HepG2 (cell line): ENCODE measurements around the gene LIPE. TPM values are rescaled to one million over a fixed set of nuclear protein-coding genes. Genes with fewer than 3 reads are reported as not detected.

ENCODE experiments used
- ATAC-seq: fragments of 200-7000 bp; cut with Tn5 transposase; 3 replicates; pipeline ENCODE4 v1.9.1; 2020; ENCODE audit warnings: mild to moderate bottlenecking, moderate library complexity
- BruUV-seq: library from RNA; stranded (reverse); fragments of 400-500 nt; replicated peaks from 2 replicates; lab custom pipeline; 2021; lab: Mats Ljungman, UMichigan
- CTCF ChIA-PET: fragments of 300-600 bp; formaldehyde crosslinking; extraction: SDS; loops from one replicate; lab custom pipeline; 2021; ENCODE audit warnings: low total read pairs, inconsistent platforms, low intra/inter-chr PET ratio; lab: Yijun Ruan, JAX
- POLR2A ChIA-PET: fragments of 350-600 bp; sonication (Branson Sonifier 250); formaldehyde crosslinking; loops from one replicate; lab custom pipeline; 2020; ENCODE audit warnings: antibody characterized with exemption, inconsistent platforms; lab: Yijun Ruan, JAX
- DNase-seq: peaks from one replicate; pipeline ENCODE4 v3.0.0-alpha.2; 2015; ENCODE audit warnings: low spot score
- FAIRE-seq: peaks from 3 replicates; lab custom pipeline; 2011; peaks lifted over from hg19 to GRCh38; lab: Jason Lieb, UNC
- H2AFZ ChIP-seq: one replicate; pipeline ENCODE4 v1.6.1; 2011; ENCODE audit warnings: low read length, inconsistent platforms
- H3K27ac ChIP-seq: fragments of 300-600 bp; 3 replicates; pipeline ENCODE4 v1.8.0; 2011; ENCODE audit warnings: mixed run types, mild to moderate bottlenecking, mixed read lengths, low read length, inconsistent platforms; ENCODE audit not compliant: insufficient read depth; ENCODE audit errors: extremely low read length
- H3K27me3 ChIP-seq, 2 experiments: fragments of 200-600 bp in 1 of 2; 2 replicates in 1 of 2; 3 replicates in 1 of 2; pipeline versions ENCODE4 v1.6.0 to v1.8.0; 2011; ENCODE audit warnings: low read length in 2 of 2, mild to moderate bottlenecking in 2 of 2, moderate library complexity in 2 of 2, inconsistent platforms in 1 of 2; ENCODE audit not compliant: insufficient read depth in 2 of 2, control insufficient read depth in 1 of 2
- H3K36me3 ChIP-seq, 2 experiments: fragments of 200-600 bp in 1 of 2; replicated peaks in 1 of 2; 2 replicates in 1 of 2; 3 replicates in 1 of 2; pipeline versions ENCODE4 v1.5.1 to v1.8.0; 2011; ENCODE audit warnings: low read length in 2 of 2, inconsistent platforms in 1 of 2; ENCODE audit not compliant: insufficient read depth in 2 of 2, control insufficient read depth in 1 of 2
- H3K4me1 ChIP-seq: 2 replicates; pipeline ENCODE4 v1.5.1; 2012; ENCODE audit warnings: low read length, inconsistent platforms; ENCODE audit not compliant: insufficient read depth
- H3K4me2 ChIP-seq: 2 replicates; pipeline ENCODE4 v1.6.0; 2011; ENCODE audit warnings: low read depth, low read length, inconsistent platforms
- H3K4me3 ChIP-seq, 3 experiments: fragments of 200-600 bp in 1 of 3; sonication (generic), shearing (Covaris generic) in 1 of 3; replicated peaks in 1 of 3; 2 replicates each; pipeline ENCODE4 v1.5.1; 2011 to 2016; ENCODE audit warnings: low read length in 3 of 3, inconsistent platforms in 2 of 3, low read depth in 2 of 3, mild to moderate bottlenecking in 2 of 3, control low read depth in 1 of 3, mixed read lengths in 1 of 3; ENCODE audit not compliant: insufficient read depth in 1 of 3
- H3K79me2 ChIP-seq: one replicate; pipeline ENCODE4 v1.6.1; 2011; ENCODE audit warnings: low read length, inconsistent platforms; ENCODE audit not compliant: insufficient read depth
- H3K9ac ChIP-seq: 2 replicates; pipeline ENCODE4 v1.6.0; 2011; ENCODE audit warnings: mild to moderate bottlenecking, low read depth, low read length, inconsistent platforms; ENCODE audit not compliant: insufficient read depth
- H3K9me3 ChIP-seq: 2 replicates; pipeline ENCODE4 v1.5.1; 2012; ENCODE audit warnings: mild to moderate bottlenecking, low read length
- H4K20me1 ChIP-seq: 2 replicates; pipeline ENCODE4 v1.6.0; 2011; ENCODE audit warnings: inconsistent platforms, mild to moderate bottlenecking, low read length, moderate library complexity; ENCODE audit not compliant: insufficient read depth
- AGO2 ChIP-seq: fragments of 200-400 bp; formaldehyde crosslinking; optimal IDR thresholded peaks from 2 replicates; pipeline ENCODE3; 2017; ENCODE audit warnings: mild to moderate bottlenecking, low read depth, low read length, moderate library complexity
- ISX ChIP-seq: sonication (generic); formaldehyde crosslinking; conservative IDR thresholded peaks from 2 replicates; pipeline ENCODE4 v1.5.0; 2020; ENCODE audit warnings: missing genetic modification reagents
- NFRKB ChIP-seq: fragments of 450-650 bp; IDR thresholded peaks from 2 replicates; pipeline ENCODE4 v1.6.1; 2017
- SP140L ChIP-seq: sonication (generic); formaldehyde crosslinking; IDR thresholded peaks from 2 replicates; pipeline ENCODE4 v1.4.0; 2020; ENCODE audit warnings: missing genetic modification reagents, borderline replicate concordance
- ZNF768 ChIP-seq: sonication (generic); formaldehyde crosslinking; IDR thresholded peaks from 2 replicates; pipeline ENCODE4 v1.4.0; 2020; ENCODE audit warnings: missing genetic modification reagents
- WGBS: methylation state at CpG from one replicate; pipeline ENCODE4 v1.1.6; 2017; ENCODE audit warnings: low lambda C conversion rate; 5-methylcytosine and 5-hydroxymethylcytosine counted together
- in situ Hi-C: cut with HindIII; loops from 2 replicates; pipeline ENCODE4 v1.10.0; 2017; ENCODE audit warnings: low pct_unique_long_range_greater_than_20kb; ENCODE audit not compliant: extremely low pct_ligation_motif_present
- intact Hi-C: fragments of 100-400 bp; cut with micrococcal nuclease; formaldehyde crosslinking; loops from one replicate; pipeline ENCODE4 v1.10.0; 2022; ENCODE audit not compliant: unreplicated experiment
- polyA plus RNA-seq, 8 experiments: library from polyadenylated mRNA; depleted of rRNA in 3 of 8; stranded (reverse) in 7 of 8; unstranded in 1 of 8; fragments of >200 nt; fragmentation: Illumina TruSeq in 4 of 8; extraction: Trizol in 4 of 8; gene quantifications; 2 replicates each; pipeline versions ENCODE4 v1.2.1 to v1.2.3, GENCODE V29; 2011 to 2016; ENCODE audit warnings: low read depth in 4 of 8, missing spikeins in 1 of 8, mixed read lengths in 1 of 8; ENCODE audit not compliant: insufficient read depth in 1 of 8
- total RNA-seq, 5 experiments: library from RNA; depleted of rRNA; stranded (reverse); fragments of >200 nt; fragmentation: Illumina TruSeq; extraction: Trizol; gene quantifications; 2 replicates each; pipeline ENCODE4 v1.2.3, GENCODE V29; 2016; ENCODE audit warnings: low read depth in 1 of 5

The LIPE gene
- total and polyA plus RNA-seq, 2 of the 13 experiments (the other 11 are each of a cell fraction or from before 2014, with no cell fraction given) = not detected

DNA sequence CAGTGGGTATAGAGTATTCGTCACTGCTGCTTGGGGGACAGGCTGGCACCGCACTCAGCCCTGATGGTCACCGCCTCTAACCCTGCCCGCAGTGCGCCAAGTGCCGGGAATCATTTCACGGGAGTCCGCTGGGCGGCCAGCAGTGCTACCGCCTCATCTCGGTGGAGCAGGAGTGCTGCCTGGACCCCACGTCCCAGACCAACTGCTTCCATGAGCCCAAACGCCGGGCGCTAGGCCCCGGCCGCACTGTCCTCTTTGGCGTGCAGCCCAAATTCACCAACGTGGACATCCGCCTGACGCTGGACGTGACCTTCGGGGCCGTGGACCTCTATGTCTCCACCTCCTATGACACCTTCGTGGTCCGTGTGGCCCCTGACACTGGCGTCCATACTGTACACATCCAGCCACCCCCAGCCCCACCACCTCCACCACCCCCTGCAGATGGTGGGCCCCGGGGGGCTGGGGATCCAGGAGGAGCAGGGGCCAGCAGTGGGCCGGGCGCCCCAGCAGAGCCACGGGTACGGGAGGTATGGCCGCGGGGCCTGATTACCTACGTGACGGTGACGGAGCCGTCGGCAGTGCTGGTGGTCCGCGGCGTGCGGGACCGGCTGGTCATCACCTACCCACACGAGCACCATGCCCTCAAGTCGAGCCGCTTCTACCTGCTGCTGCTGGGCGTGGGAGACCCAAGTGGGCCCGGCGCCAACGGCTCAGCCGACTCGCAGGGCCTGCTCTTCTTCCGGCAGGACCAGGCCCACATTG is 51.6 kb downstream of the LIPE start:
- in situ Hi-C loops = no loop called here
- H3K79me2 ChIP-seq = no peaks in the 10 kb centered on the region
- no peak for ATAC-seq

GRCh38 chr19:42374826-42375376 is 52.3 kb downstream of the LIPE start:
- ChIA-PET POLR2A (no interaction called here), CTCF (no interaction called here)
- DNase-seq (no peak), ATAC-seq (no peak), FAIRE-seq (no peak)
- no peak overlapping the region for H3K4me2 ChIP-seq
- H4K20me1 ChIP-seq = no peaks in the 10 kb centered on the region
- no peak overlapping the region for H3K27ac ChIP-seq
- no peaks in the 10 kb centered on the region for H3K79me2 ChIP-seq
- WGBS = 100% methylated on average over 1 of the region's 11 CpGs
- intact Hi-C loops (no loop called here), in situ Hi-C loops (no loop called here)
- peaks cover 15% of the 10 kb centered on the region for H3K4me1 ChIP-seq
- no peak overlapping the region for H3K4me3 ChIP-seq
- H3K9ac ChIP-seq = no peak overlapping the region
- H3K9me3 ChIP-seq = no peaks in the 10 kb centered on the region
- no peak overlapping the region for H2AFZ ChIP-seq
- BruUV-seq = no TSS peak
- H3K27me3 ChIP-seq = no peaks in the 10 kb centered on the region
- TF ChIP-seq ZNF768 (CRISPR knock-in tag) = peak; percentile 92
- TF ChIP-seq SP140L = no peak
- H3K36me3 ChIP-seq = no peaks in the 10 kb centered on the region

More for the DNA sequence above, 51.6 kb downstream of the LIPE start:
- no TSS peak for BruUV-seq
- CTCF ChIA-PET = no interaction called here
- Histone ChIP-seq H3K9ac (no peak overlapping the region), H3K4me2 (no peak overlapping the region), H4K20me1 (no peaks in the 10 kb centered on the region), H3K4me3 (no peak overlapping the region), H2AFZ (no peak overlapping the region), H3K4me1 (peaks cover 22% of the 10 kb centered on the region), H3K27me3 (peaks cover 0 to 7% of the 10 kb centered on the region in 2 experiments; a peak in 1 of 5 replicates), H3K9me3 (no peaks in the 10 kb centered on the region), H3K27ac (no peak overlapping the region), H3K36me3 (no peaks in the 10 kb centered on the region)
- DNase-seq (no peak), FAIRE-seq (no peak)
- TF ChIP-seq NFRKB (no peak), ISX (CRISPR knock-in tag) (no peak), AGO2 (peak; percentile 4)
- WGBS = 98% methylated on average over 29 of the region's 54 CpGs
- POLR2A ChIA-PET = no interaction called here
- intact Hi-C loops = no loop called here
